SK-N-SH treated with all-trans-retinoic acid at 6 μM for 48 hours (cell line): Measurements from ENCODE around the gene CORO7.

Source experiments
- ATAC-seq: fragments of 200-7000 bp; cut with Tn5 transposase; 3 replicates; pipeline ENCODE4 v1.9.1; 2020; ENCODE audit warnings: mild to moderate bottlenecking, moderate library complexity
- BACH2 ChIP-seq: fragments of 250-450 bp; sonication (Bioruptor Pico); IDR thresholded peaks from 2 replicates; pipeline ENCODE4 v1.9.0; 2021; ENCODE audit warnings: mild to moderate bottlenecking, borderline replicate concordance
- CSDC2 ChIP-seq: fragments of 250-450 bp; sonication (Bioruptor Pico); IDR thresholded peaks from 2 replicates; pipeline ENCODE4 v1.5.0; 2020; ENCODE audit warnings: mild to moderate bottlenecking, moderate library complexity
- ZFP3 ChIP-seq: fragments of 250-450 bp; sonication (Bioruptor Pico); IDR thresholded peaks from 2 replicates; pipeline ENCODE4 v1.5.0; 2020; ENCODE audit warnings: mild to moderate bottlenecking, moderate library complexity
- TF ChIP-seq, protein P1 (sequence below): fragments of 250-450 bp; sonication (Bioruptor Pico); IDR thresholded peaks from 2 replicates; pipeline ENCODE4 v1.5.0; 2020; ENCODE audit warnings: mild to moderate bottlenecking, moderate library complexity
- TF ChIP-seq, protein P2 (sequence below): fragments of 250-450 bp; sonication (Bioruptor Pico); IDR thresholded peaks from 2 replicates; pipeline ENCODE4 v1.5.1; 2020; ENCODE audit warnings: low read depth, mild to moderate bottlenecking, moderate library complexity
- TF ChIP-seq, protein P3 (sequence below): fragments of 250-450 bp; sonication (Bioruptor Pico); IDR thresholded peaks from 2 replicates; pipeline ENCODE4 v1.8.0; 2020; ENCODE audit warnings: mild to moderate bottlenecking, moderate library complexity, borderline replicate concordance
- TF ChIP-seq, protein P4 (sequence below): fragments of 250-450 bp; sonication (Bioruptor Pico); IDR thresholded peaks from 2 replicates; pipeline ENCODE4 v1.5.1; 2021; ENCODE audit warnings: mild to moderate bottlenecking, moderate library complexity

CORO7 gene

DNA sequence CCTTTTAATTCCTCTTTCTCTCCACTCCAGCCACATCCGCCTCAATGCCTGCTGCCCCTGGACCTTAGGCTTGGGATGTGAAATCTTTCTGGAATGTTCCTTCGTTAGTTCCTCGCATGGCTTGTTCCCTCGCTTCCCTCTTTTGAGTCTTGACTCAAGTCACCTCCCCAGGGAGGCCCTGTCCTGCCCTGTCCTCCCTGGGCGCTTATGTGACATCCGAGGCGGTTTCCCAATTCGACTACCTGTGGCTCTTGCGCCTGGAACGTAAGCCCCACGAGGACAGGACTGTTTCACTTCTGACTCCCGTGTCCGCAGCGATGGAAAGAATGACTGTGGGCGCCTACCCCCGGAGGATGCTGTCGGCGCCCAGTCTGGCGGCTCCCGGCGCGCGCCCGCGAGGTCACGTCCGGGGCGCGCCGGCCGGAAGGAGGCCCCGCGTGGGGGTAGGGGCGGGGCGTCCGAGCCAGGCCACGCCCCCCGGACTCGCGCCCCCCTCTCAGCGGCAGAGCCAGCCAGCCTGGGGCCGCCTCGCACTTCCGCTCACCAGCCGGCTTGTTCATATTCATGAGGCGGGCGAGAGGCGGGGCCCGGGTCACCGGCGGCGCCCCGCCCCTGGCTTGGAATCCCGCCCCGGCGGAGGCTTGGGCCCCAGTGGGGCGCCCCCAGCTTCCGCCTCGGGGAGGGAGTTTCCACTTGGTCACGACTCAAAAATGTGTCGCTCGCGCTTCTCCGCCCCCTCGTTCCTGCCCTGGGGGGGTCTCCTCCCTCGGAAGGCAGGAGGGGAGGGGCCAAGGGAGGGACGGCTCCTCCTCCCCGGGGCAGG, 109.0 kb downstream of the CORO7 start:
- TF ChIP-seq, protein P1, sequence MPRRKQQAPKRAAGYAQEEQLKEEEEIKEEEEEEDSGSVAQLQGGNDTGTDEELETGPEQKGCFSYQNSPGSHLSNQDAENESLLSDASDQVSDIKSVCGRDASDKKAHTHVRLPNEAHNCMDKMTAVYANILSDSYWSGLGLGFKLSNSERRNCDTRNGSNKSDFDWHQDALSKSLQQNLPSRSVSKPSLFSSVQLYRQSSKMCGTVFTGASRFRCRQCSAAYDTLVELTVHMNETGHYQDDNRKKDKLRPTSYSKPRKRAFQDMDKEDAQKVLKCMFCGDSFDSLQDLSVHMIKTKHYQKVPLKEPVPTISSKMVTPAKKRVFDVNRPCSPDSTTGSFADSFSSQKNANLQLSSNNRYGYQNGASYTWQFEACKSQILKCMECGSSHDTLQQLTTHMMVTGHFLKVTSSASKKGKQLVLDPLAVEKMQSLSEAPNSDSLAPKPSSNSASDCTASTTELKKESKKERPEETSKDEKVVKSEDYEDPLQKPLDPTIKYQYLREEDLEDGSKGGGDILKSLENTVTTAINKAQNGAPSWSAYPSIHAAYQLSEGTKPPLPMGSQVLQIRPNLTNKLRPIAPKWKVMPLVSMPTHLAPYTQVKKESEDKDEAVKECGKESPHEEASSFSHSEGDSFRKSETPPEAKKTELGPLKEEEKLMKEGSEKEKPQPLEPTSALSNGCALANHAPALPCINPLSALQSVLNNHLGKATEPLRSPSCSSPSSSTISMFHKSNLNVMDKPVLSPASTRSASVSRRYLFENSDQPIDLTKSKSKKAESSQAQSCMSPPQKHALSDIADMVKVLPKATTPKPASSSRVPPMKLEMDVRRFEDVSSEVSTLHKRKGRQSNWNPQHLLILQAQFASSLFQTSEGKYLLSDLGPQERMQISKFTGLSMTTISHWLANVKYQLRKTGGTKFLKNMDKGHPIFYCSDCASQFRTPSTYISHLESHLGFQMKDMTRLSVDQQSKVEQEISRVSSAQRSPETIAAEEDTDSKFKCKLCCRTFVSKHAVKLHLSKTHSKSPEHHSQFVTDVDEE (CRISPR knock-in tag): 0 out of 2 replicates have a peak, but pooled peaks have one; percentile 22
- TF ChIP-seq, protein P2, sequence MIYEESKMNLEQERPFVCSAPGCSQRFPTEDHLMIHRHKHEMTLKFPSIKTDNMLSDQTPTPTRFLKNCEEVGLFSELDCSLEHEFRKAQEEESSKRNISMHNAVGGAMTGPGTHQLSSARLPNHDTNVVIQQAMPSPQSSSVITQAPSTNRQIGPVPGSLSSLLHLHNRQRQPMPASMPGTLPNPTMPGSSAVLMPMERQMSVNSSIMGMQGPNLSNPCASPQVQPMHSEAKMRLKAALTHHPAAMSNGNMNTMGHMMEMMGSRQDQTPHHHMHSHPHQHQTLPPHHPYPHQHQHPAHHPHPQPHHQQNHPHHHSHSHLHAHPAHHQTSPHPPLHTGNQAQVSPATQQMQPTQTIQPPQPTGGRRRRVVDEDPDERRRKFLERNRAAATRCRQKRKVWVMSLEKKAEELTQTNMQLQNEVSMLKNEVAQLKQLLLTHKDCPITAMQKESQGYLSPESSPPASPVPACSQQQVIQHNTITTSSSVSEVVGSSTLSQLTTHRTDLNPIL (CRISPR knock-in tag): no peak
- TF ChIP-seq ZFP3 (CRISPR knock-in tag) (peak; percentile 53; the same call in 1 of the 2 replicates), CSDC2 (CRISPR knock-in tag) (peak; percentile 51; the same call in 1 of the 2 replicates)
- TF ChIP-seq, protein P3, sequence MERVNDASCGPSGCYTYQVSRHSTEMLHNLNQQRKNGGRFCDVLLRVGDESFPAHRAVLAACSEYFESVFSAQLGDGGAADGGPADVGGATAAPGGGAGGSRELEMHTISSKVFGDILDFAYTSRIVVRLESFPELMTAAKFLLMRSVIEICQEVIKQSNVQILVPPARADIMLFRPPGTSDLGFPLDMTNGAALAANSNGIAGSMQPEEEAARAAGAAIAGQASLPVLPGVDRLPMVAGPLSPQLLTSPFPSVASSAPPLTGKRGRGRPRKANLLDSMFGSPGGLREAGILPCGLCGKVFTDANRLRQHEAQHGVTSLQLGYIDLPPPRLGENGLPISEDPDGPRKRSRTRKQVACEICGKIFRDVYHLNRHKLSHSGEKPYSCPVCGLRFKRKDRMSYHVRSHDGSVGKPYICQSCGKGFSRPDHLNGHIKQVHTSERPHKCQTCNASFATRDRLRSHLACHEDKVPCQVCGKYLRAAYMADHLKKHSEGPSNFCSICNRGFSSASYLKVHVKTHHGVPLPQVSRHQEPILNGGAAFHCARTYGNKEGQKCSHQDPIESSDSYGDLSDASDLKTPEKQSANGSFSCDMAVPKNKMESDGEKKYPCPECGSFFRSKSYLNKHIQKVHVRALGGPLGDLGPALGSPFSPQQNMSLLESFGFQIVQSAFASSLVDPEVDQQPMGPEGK: peak; percentile 95; the same call in 1 of the 2 replicates
- TF ChIP-seq, all 23 proteins: peak for 4
- ATAC-seq: peak; percentile 93

DNA sequence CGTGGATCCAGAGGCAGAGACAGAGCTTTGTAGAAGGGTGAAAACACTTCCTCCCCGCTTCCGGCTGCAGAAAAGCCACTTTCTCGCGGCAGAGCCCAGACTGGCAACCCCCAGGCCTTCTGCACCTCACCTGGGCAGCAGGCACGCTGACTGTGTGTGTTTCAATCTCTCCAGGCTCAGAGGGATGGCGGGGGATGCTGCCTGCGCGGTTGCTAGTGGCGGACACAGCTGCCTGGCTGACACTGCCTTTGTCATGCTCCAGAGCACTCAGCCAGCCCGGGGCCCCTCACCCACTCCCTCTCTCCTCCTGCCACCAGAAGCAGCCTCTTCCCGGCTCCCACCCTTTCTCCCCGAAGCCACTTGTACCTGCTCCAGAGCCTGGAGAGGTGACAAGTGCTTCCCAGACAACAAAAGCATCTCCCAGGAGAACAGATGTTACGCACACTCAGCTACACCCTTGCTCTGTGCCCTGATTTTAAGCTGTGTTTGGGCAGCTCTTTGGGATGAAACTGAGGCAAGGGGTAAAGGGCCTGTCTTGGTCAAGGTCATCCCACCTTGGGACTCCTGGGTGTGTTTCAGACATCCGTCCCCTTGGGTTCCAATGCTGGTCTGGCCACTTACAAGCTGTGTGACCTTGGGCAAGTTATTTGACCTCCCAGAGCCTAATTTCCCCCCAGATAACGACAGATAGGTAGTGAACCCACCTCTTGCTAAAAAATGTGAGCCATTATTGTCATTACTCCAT, 109.8 kb downstream of the CORO7 start:
- TF ChIP-seq, protein P4, sequence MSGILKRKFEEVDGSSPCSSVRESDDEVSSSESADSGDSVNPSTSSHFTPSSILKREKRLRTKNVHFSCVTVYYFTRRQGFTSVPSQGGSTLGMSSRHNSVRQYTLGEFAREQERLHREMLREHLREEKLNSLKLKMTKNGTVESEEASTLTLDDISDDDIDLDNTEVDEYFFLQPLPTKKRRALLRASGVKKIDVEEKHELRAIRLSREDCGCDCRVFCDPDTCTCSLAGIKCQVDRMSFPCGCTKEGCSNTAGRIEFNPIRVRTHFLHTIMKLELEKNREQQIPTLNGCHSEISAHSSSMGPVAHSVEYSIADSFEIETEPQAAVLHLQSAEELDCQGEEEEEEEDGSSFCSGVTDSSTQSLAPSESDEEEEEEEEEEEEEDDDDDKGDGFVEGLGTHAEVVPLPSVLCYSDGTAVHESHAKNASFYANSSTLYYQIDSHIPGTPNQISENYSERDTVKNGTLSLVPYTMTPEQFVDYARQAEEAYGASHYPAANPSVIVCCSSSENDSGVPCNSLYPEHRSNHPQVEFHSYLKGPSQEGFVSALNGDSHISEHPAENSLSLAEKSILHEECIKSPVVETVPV (CRISPR knock-in tag): no peak
- TF ChIP-seq ZFP3 (CRISPR knock-in tag) (no peak), BACH2 (CRISPR knock-in tag) (no peak)
- TF ChIP-seq, all 23 proteins: peak for 0
- no peak for ATAC-seq
